Liver (tissue), 3 donors: ENCODE measurements around the gene ZSCAN29.

Experiments
- ATF3 ChIP-seq: IDR thresholded peaks from 2 replicates; pipeline ENCODE4 v1.6.1; 2016; ENCODE audit warnings: antibody characterized with exemption
- CTCF ChIP-seq: fragments of 150-350 bp; IDR thresholded peaks from 2 replicates; pipeline ENCODE4 v1.5.1; 2017; ENCODE audit warnings: improper control_type of control experiment, low read depth, low read length; ENCODE audit not compliant: missing input control
- HNF4G ChIP-seq: IDR thresholded peaks from 2 replicates; pipeline ENCODE4 v1.6.1; 2016; ENCODE audit warnings: antibody characterized with exemption
- JUND ChIP-seq, 2 donors: IDR thresholded peaks; 2 replicates each; pipeline ENCODE4 v1.6.1; 2016; ENCODE audit warnings: antibody characterized with exemption in 2 of 2
- MAX ChIP-seq: IDR thresholded peaks from 2 replicates; pipeline ENCODE4 v1.6.1; 2016; ENCODE audit warnings: antibody characterized with exemption
- RAD21 ChIP-seq, 2 donors: IDR thresholded peaks; 2 replicates each; pipeline ENCODE4 v1.6.1; 2016; ENCODE audit warnings: antibody characterized with exemption in 2 of 2, mild to moderate bottlenecking in 2 of 2
- SP1 ChIP-seq: IDR thresholded peaks from 2 replicates; pipeline ENCODE4 v1.6.1; 2018; ENCODE audit warnings: antibody characterized with exemption, mild to moderate bottlenecking
- TAF1 ChIP-seq: conservative IDR thresholded peaks from 2 replicates; pipeline ENCODE4 v1.6.1; 2016; ENCODE audit warnings: antibody characterized with exemption, mild to moderate bottlenecking
- YY1 ChIP-seq: IDR thresholded peaks from 2 replicates; pipeline ENCODE4 v1.6.1; 2016; ENCODE audit warnings: antibody characterized with exemption, mild to moderate bottlenecking
- donor health status: healthy.
- donor health status: healthy.

GRCh38 chr15:43316016-43316970 is 54.5 kb downstream of the ZSCAN29 start:
- no peak for TF ChIP-seq CTCF
- TF ChIP-seq TAF1: no peak
- TF ChIP-seq ATF3: no peak
- no peak for TF ChIP-seq HNF4G
- TF ChIP-seq MAX: no peak
- no peak for TF ChIP-seq JUND (IDR thresholded peaks at IDR 0.05)
- no peak for TF ChIP-seq RAD21 (IDR thresholded peaks at IDR 0.05)
- TF ChIP-seq YY1: no peak
- TF ChIP-seq SP1: no peak
